ENCODE measurements around the gene ABI3BP.

The ABI3BP gene, protein sequence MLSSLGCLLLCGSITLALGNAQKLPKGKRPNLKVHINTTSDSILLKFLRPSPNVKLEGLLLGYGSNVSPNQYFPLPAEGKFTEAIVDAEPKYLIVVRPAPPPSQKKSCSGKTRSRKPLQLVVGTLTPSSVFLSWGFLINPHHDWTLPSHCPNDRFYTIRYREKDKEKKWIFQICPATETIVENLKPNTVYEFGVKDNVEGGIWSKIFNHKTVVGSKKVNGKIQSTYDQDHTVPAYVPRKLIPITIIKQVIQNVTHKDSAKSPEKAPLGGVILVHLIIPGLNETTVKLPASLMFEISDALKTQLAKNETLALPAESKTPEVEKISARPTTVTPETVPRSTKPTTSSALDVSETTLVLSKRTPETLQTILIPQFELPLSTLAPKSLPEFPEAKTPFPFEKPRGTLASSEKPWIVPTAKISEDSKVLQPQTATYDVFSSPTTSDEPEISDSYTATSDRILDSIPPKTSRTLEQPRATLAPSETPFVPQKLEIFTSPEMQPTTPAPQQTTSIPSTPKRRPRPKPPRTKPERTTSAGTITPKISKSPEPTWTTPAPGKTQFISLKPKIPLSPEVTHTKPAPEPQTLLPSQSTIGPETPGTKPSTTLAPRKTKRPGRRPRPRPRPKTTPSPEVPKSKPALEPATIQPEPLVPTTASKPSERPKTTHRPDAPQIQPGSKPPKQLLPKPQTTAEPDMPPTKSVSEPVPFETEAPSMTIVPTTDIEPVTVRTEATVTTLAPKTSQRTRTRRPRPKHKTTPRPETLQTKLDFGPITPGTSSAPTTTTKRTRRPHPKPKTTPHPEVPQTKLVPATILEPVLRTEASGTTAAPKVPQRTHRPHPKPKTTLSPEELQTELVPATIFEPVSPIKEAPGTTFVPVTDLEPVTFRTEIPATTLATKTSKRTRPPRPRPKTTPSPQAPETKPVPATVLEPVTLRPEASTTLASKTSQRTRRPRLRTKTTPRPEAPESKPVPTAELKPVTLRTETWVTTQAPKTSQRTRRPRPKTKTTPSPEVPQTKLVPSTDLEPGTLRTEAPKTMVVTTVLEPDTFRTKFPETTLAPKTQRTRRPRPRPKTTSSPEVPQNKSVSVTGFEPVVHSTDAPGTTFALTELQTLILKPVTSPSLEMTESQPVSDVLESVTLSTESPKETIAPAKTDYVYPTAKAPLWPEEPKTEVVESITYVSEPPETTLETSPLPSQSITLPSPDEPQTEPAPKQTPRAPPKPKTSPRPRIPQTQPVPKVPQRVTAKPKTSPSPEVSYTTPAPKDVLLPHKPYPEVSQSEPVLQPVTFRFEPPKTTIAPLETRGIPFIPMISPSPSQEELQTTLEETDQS (N-terminal part only)

DNA sequence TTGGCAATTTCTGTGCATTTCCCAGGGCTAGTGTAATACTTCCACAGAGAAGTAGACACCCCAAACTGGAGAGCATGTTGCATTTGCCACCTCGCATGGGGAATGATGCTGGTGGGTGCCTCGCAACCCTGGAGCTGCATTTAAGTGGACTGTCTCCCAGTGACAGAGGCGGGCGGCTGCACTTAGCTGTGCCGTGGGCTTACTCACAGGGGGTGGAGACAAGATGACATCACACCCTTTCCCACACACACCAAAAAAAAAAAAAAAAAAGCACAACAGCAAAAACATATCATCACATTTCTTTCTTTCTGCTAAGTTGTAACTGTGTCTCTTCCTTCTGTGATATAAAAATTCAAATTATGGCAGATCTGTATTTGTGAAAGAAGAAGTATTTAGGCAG, at the start of gene ABI3BP:
Gene ABI3BP, minus strand, starts transcription at position 113 of the 400 bp plus-strand sequence. Its CDS starts 37 bp downstream, at position 76.
- Histone ChIP-seq H3K27me3 (replicated peaks) (no peaks in the 10 kb centered on the region), H3K36me3 (replicated peaks) (no peaks in the 10 kb centered on the region), H3K4me3 (ENCODE audit: low read depth, low read length) (peak within 1 kb of the TSS; percentile 36), H3K27ac (no peak within 1 kb of the TSS)
- in situ Hi-C loops (cut with HindIII; ENCODE audit: low pct_ligation_motif_present, low sequenced_read_pairs): no loop called here
- TF ChIP-seq, protein P1, sequence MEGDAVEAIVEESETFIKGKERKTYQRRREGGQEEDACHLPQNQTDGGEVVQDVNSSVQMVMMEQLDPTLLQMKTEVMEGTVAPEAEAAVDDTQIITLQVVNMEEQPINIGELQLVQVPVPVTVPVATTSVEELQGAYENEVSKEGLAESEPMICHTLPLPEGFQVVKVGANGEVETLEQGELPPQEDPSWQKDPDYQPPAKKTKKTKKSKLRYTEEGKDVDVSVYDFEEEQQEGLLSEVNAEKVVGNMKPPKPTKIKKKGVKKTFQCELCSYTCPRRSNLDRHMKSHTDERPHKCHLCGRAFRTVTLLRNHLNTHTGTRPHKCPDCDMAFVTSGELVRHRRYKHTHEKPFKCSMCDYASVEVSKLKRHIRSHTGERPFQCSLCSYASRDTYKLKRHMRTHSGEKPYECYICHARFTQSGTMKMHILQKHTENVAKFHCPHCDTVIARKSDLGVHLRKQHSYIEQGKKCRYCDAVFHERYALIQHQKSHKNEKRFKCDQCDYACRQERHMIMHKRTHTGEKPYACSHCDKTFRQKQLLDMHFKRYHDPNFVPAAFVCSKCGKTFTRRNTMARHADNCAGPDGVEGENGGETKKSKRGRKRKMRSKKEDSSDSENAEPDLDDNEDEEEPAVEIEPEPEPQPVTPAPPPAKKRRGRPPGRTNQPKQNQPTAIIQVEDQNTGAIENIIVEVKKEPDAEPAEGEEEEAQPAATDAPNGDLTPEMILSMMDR (IDR thresholded peaks at IDR 0.05; ENCODE audit: low read depth, low read length, missing control alignments): no peak
- peak; percentile 81 for DNase-seq

DNA sequence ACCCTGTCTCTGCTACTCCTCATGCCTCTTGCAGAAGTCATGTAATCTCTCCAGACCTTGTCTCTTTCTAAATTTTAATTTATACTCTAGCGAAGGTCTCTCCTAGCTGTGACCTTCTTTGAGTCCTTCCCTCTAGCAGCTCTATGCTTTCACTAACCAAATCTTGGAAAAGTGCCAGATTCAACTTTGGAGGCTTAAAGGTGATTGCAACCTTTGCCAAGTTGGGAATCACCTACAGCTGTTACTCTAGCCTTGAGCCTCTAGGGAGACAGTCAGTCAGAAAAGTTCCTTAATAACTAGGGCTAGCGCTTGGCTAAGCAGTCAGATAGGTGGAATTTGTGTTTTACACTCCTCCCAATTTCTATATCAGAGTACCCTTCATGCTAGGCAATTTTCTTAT, 46.1 kb upstream of the ABI3BP start:
- TF ChIP-seq, protein P1 (IDR thresholded peaks at IDR 0.05; ENCODE audit: low read depth, low read length, missing control alignments): no peak
- H3K27me3 ChIP-seq (replicated peaks): no peaks in the 10 kb centered on the region
- no peak overlapping the region for H3K27ac ChIP-seq
- H3K36me3 ChIP-seq (replicated peaks): no peaks in the 10 kb centered on the region
- in situ Hi-C loops (cut with HindIII; ENCODE audit: low pct_ligation_motif_present, low sequenced_read_pairs): no loop called here
- no peak overlapping the region for H3K4me3 ChIP-seq (ENCODE audit: low read depth, low read length)
- DNase-seq: no peak

DNA sequence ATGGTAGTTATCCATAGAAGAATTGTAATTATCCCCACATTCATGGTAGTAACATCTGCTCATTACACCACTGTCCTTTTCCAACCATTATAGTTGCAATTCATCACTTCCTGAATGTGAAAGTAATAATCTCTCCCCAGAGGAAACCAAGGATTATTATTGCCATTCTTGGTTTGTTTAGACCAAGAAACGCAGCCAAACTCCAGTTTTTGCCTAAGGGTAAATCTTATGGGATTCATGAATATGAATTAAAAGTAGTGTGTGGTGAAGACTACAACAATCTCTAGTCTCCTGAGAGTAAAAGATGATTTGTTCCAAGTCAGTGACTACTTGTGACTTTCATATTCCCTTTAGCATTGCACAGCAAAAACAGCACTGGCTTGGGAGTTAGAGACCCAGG, 45.7 kb upstream of the ABI3BP start:
- no peak overlapping the region for H3K27ac ChIP-seq

DNA sequence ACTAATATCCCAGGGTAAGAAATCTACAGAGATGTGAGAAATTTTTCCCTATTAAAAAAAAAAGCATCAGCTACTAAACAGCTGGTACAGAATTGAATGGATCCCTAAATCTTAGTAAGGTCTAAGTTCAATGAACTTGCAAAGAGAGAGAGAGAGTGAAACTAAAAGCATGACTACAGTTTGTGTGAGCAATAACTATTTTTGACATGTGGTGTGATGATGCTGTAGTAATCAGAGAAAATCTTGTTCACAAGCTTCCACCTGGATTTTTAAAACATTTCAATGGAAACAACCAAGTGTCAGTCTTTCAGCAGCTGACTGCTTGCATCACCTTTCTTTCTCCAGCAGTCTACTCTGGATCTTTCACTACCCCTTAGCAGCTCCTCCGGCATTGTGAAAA, 45.2 kb upstream of the ABI3BP start:
- Histone ChIP-seq H3K27me3 (replicated peaks) (no peaks in the 10 kb centered on the region), H3K4me3 (ENCODE audit: low read depth, low read length) (no peak overlapping the region), H3K36me3 (replicated peaks) (no peaks in the 10 kb centered on the region), H3K27ac (no peak overlapping the region)
- in situ Hi-C loops (cut with HindIII; ENCODE audit: low pct_ligation_motif_present, low sequenced_read_pairs): no loop called here
- DNase-seq: no peak
- TF ChIP-seq, protein P1 (IDR thresholded peaks at IDR 0.05; ENCODE audit: low read depth, low read length, missing control alignments): no peak

More for the DNA sequence above, 45.7 kb upstream of the ABI3BP start:
- TF ChIP-seq, protein P1 (IDR thresholded peaks at IDR 0.05; ENCODE audit: low read depth, low read length, missing control alignments): no peak
- in situ Hi-C loops (cut with HindIII; ENCODE audit: low pct_ligation_motif_present, low sequenced_read_pairs): no loop called here
- Histone ChIP-seq H3K27me3 (replicated peaks) (no peaks in the 10 kb centered on the region), H3K4me3 (ENCODE audit: low read depth, low read length) (no peak overlapping the region), H3K36me3 (replicated peaks) (no peaks in the 10 kb centered on the region)
- no peak for DNase-seq

DNA sequence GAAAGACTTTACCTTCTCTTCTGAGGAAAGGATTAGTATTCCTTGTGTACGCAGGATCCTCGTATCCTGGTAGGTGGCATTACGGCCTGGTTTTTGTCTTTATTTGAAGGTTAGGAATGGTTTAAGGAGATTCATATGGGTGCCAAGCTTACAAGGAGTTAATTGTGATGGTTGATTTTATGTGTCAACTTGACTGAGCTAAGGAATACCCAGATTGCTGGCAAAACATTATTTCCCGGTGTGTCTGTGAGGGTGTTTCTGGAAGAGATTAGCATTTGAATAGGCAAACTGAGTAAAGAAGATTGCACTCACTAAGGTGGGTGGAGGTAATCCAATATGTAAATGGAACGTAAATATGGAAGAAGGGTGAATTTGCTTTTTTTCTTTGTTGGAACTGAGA, 44.4 kb upstream of the ABI3BP start:
- no peak for DNase-seq
- TF ChIP-seq, protein P1 (IDR thresholded peaks at IDR 0.05; ENCODE audit: low read depth, low read length, missing control alignments): no peak
- no peak overlapping the region for H3K4me3 ChIP-seq (ENCODE audit: low read depth, low read length)
- in situ Hi-C loops (cut with HindIII; ENCODE audit: low pct_ligation_motif_present, low sequenced_read_pairs): no loop called here
- no peak overlapping the region for H3K27ac ChIP-seq
- H3K27me3 ChIP-seq (replicated peaks): no peaks in the 10 kb centered on the region
- no peaks in the 10 kb centered on the region for H3K36me3 ChIP-seq (replicated peaks)
